ENCODE measurements around the gene SLC25A48. TPM values are rescaled to one million over a fixed set of nuclear protein-coding genes. Genes with fewer than 3 reads are reported as not detected.

The SLC25A48 gene
- total RNA-seq, 4 donors from 2014 or later: 0.33 TPM; not detected in 3

- Histone ChIP-seq H3K27me3 (no peaks in the 10 kb centered on the region), H3K4me3 (replicated peaks in 1 of 3) (no peak overlapping the region), H3K27ac (no peak overlapping the region), H3K4me1 (no peaks in the 10 kb centered on the region), H3K9me3 (no peaks in the 10 kb centered on the region), H3K36me3 (no peaks in the 10 kb centered on the region)
- intact Hi-C loops (cut with DNase I): no loop called here
- 66% methylated on average over 3 of the region's 3 CpGs for WGBS, 2 donors
- TF ChIP-seq, protein P1, sequence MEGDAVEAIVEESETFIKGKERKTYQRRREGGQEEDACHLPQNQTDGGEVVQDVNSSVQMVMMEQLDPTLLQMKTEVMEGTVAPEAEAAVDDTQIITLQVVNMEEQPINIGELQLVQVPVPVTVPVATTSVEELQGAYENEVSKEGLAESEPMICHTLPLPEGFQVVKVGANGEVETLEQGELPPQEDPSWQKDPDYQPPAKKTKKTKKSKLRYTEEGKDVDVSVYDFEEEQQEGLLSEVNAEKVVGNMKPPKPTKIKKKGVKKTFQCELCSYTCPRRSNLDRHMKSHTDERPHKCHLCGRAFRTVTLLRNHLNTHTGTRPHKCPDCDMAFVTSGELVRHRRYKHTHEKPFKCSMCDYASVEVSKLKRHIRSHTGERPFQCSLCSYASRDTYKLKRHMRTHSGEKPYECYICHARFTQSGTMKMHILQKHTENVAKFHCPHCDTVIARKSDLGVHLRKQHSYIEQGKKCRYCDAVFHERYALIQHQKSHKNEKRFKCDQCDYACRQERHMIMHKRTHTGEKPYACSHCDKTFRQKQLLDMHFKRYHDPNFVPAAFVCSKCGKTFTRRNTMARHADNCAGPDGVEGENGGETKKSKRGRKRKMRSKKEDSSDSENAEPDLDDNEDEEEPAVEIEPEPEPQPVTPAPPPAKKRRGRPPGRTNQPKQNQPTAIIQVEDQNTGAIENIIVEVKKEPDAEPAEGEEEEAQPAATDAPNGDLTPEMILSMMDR (IDR thresholded peaks at IDR 0.05): no peak
- TF ChIP-seq POLR2A (IDR thresholded peaks at IDR 0.05): no peak
- DNase-seq: no peak
Measured at GRCh38 chr5:135880278-135880677, 45.8 kb downstream of the SLC25A48 start.

DNA sequence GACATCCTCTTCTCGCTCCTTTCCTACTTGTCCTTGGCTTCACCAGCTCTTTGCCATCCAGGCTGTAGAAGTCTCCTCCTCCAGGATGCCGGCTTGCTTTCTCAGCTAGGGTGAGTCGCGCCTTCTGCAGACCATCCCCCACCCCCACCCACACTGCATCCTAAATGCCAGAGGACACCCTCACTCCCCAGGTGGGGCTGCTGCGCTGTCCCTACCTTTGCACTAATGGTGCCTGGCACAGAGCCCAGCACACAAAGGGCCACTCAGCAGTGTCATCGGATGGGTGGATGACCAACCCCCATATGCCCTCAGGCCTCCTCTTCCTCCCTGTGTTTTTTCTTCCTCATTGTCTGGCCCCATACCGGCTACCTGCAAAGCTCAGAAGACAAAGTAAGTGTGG, 46.3 kb downstream of the SLC25A48 start:
- intact Hi-C loops (cut with DNase I): no loop called here
- DNase-seq: no peak
- Histone ChIP-seq H3K9me3 (no peaks in the 10 kb centered on the region), H3K27me3 (no peaks in the 10 kb centered on the region), H3K4me1 (no peaks in the 10 kb centered on the region), H3K36me3 (no peaks in the 10 kb centered on the region), H3K4me3 (replicated peaks in 1 of 3) (no peak overlapping the region), H3K27ac (no peak overlapping the region)
- 60 to 62% methylated on average over 6 to 7 of the region's 7 CpGs for WGBS, 2 donors
- TF ChIP-seq, protein P1 (IDR thresholded peaks at IDR 0.05): no peak
- TF ChIP-seq POLR2A (IDR thresholded peaks at IDR 0.05): no peak

DNA sequence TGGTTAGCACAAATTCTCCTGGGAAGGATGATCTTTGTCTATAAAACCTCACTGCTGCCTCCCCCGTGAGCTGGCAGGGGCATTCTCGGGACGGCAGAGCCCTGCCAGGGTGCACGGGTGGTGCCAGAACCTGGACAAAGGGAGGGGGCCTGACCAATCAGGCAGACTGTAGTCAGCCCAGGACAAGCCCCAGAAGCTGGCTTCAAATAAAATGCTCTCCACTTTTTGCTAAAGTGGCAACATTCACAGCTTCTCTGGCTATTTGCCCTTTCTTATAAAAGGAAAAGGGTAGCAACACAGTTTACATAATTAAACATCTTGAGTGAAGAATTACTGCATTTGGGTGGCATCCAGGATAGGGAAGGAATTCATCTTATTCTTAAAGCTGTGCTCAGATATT, 46.8 kb downstream of the SLC25A48 start:
- H3K27me3 ChIP-seq: no peaks in the 10 kb centered on the region
- TF ChIP-seq, protein P1 (IDR thresholded peaks at IDR 0.05): no peak
- TF ChIP-seq POLR2A (IDR thresholded peaks at IDR 0.05): no peak
- no peaks in the 10 kb centered on the region for H3K36me3 ChIP-seq
- H3K9me3 ChIP-seq: no peaks in the 10 kb centered on the region
- H3K27ac ChIP-seq: no peak overlapping the region
- no peak overlapping the region for H3K4me3 ChIP-seq (replicated peaks in 1 of 3)
- intact Hi-C loops (cut with DNase I): no loop called here
- 27 to 28% methylated on average over 4 of the region's 4 CpGs for WGBS, 2 donors
- no peaks in the 10 kb centered on the region for H3K4me1 ChIP-seq
- DNase-seq: no peak

DNA sequence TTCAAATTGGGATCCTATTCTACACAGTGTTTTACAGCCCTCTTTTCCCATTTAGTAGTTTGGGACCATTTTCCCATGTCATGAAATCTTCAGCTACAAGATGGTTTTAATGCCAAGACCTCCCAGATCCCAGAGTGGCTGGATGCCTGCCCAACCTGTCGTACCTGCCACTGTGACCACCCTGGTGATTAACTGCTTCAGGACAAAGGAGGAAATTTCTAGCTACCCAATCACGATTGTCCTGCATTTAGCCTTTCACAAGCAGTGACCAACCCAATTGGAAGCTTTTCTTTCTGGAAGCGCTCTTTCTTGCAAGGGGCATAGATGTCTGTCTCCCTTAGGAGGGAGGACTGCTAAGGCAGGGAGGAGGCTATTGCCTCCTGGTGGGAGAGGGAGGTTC, 47.4 kb downstream of the SLC25A48 start:
- 54% methylated on average over 3 of the region's 3 CpGs for WGBS, 2 donors
- H3K4me3 ChIP-seq (replicated peaks in 1 of 3): no peak overlapping the region
- no peaks in the 10 kb centered on the region for H3K27me3 ChIP-seq
- no peak for DNase-seq
- TF ChIP-seq, protein P1 (IDR thresholded peaks at IDR 0.05): no peak
- intact Hi-C loops (cut with DNase I): no loop called here
- no peaks in the 10 kb centered on the region for H3K36me3 ChIP-seq
- no peaks in the 10 kb centered on the region for H3K4me1 ChIP-seq
- no peak overlapping the region for H3K27ac ChIP-seq
- H3K9me3 ChIP-seq: no peaks in the 10 kb centered on the region

DNA sequence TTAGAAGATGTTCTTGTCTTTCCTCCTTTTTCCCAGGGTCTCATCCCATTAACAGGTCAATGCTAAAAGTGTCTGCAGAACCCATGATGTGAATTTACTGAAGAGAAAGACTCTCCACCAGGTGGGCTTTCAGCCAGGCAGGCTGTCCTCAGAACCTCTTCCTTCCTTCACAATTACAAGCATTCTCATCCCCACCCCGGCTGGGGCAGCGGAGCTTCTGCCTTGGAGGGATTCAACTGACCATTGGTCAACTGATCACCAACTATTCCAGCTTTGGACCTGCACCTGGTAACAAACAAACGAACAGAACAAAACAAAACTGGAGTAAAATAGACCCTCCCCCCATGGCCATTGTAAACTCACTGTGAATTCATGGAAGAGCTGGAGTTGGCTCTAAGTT, 48.6 kb downstream of the SLC25A48 start:
- Histone ChIP-seq H3K27ac (no peak overlapping the region), H3K36me3 (no peaks in the 10 kb centered on the region), H3K9me3 (no peaks in the 10 kb centered on the region), H3K4me1 (no peaks in the 10 kb centered on the region), H3K27me3 (no peaks in the 10 kb centered on the region), H3K4me3 (replicated peaks in 1 of 3) (no peak overlapping the region)
- intact Hi-C loops (cut with DNase I): no loop called here
- no peak for DNase-seq
- TF ChIP-seq, protein P1 (IDR thresholded peaks at IDR 0.05): no peak
- no peak for TF ChIP-seq POLR2A (IDR thresholded peaks at IDR 0.05)
- WGBS, 2 donors: 81 to 87% methylated on average over 3 of the region's 3 CpGs
